H7 (cell line): ENCODE data around the gene PBX3. TPM values are rescaled to one million over a fixed set of nuclear protein-coding genes. Genes with fewer than 3 reads are reported as not detected.

Source experiments
- DNase-seq: peaks from one replicate; pipeline ENCODE4 v3.0.0; 2012
- H3K27me3 ChIP-seq: 2 replicates; pipeline ENCODE4 v1.6.0; 2011; ENCODE audit warnings: mild to moderate bottlenecking, low read length; ENCODE audit not compliant: control insufficient read depth, insufficient read depth
- H3K36me3 ChIP-seq: replicated peaks from 2 replicates; pipeline ENCODE4 v1.5.1; 2011; ENCODE audit warnings: low read length; ENCODE audit not compliant: control insufficient read depth, insufficient read depth
- H3K4me3 ChIP-seq: 2 replicates; pipeline ENCODE4 v1.5.1; 2011; ENCODE audit warnings: low read depth, mild to moderate bottlenecking, control low read depth, low read length, moderate library complexity; ENCODE audit not compliant: insufficient read depth
- total RNA-seq: library from RNA; depleted of rRNA; stranded (reverse); fragments of >200 nt; shearing (Covaris generic); gene quantifications from 2 replicates; pipeline ENCODE4 v1.2.3, GENCODE V29; 2014

The PBX3 gene
- total RNA-seq, 1 experiment from 2014 or later = 46.9 TPM

GRCh38 chr9:125968714-125969374 is 221.7 kb downstream of the PBX3 start:
- DNase-seq = no peak
- H3K36me3 ChIP-seq = peaks cover 3% of the 10 kb centered on the region
- no peaks in the 10 kb centered on the region for H3K27me3 ChIP-seq
- H3K4me3 ChIP-seq = no peak overlapping the region

GRCh38 chr9:125969462-125969861 is 222.3 kb downstream of the PBX3 start:
- Histone ChIP-seq H3K27me3 (no peaks in the 10 kb centered on the region), H3K36me3 (peaks cover 3% of the 10 kb centered on the region), H3K4me3 (no peak overlapping the region)
- no peak for DNase-seq

- Histone ChIP-seq H3K36me3 (peaks cover 3% of the 10 kb centered on the region), H3K27me3 (no peaks in the 10 kb centered on the region), H3K4me3 (no peak overlapping the region)
- no peak for DNase-seq
Observed at GRCh38 chr9:125969868-125970267, 222.7 kb downstream of the PBX3 start.

GRCh38 chr9:125970340-125970739 is 223.2 kb downstream of the PBX3 start:
- no peak overlapping the region for H3K4me3 ChIP-seq
- no peak for DNase-seq
- no peaks in the 10 kb centered on the region for H3K27me3 ChIP-seq
- H3K36me3 ChIP-seq = peaks cover 3% of the 10 kb centered on the region

- no peak for DNase-seq
- Histone ChIP-seq H3K36me3 (peaks cover 3% of the 10 kb centered on the region; the same call in 1 of the 2 replicates), H3K4me3 (no peak overlapping the region), H3K27me3 (no peaks in the 10 kb centered on the region)
Observed at GRCh38 chr9:125971050-125971449, 223.9 kb downstream of the PBX3 start.

- Histone ChIP-seq H3K27me3 (no peaks in the 10 kb centered on the region), H3K4me3 (no peak overlapping the region), H3K36me3 (no peaks in the 10 kb centered on the region)
- no peak for DNase-seq
Observed at GRCh38 chr9:125972012-125972729, 225.0 kb downstream of the PBX3 start.

GRCh38 chr9:125973547-125973946 is 226.4 kb downstream of the PBX3 start:
- DNase-seq = no peak
- H3K36me3 ChIP-seq = no peaks in the 10 kb centered on the region
- H3K4me3 ChIP-seq = no peak overlapping the region
- no peaks in the 10 kb centered on the region for H3K27me3 ChIP-seq

- Histone ChIP-seq H3K4me3 (no peak overlapping the region), H3K27me3 (no peaks in the 10 kb centered on the region), H3K36me3 (no peaks in the 10 kb centered on the region)
- no peak for DNase-seq
Observed at GRCh38 chr9:125974705-125975104, 227.5 kb downstream of the PBX3 start.

GRCh38 chr9:125977223-125977622 is 230.1 kb downstream of the PBX3 start:
- no peak for DNase-seq
- Histone ChIP-seq H3K36me3 (no peaks in the 10 kb centered on the region), H3K27me3 (no peaks in the 10 kb centered on the region), H3K4me3 (no peak overlapping the region)

- Histone ChIP-seq H3K27me3 (no peaks in the 10 kb centered on the region), H3K4me3 (no peak overlapping the region), H3K36me3 (no peaks in the 10 kb centered on the region)
- no peak for DNase-seq
Observed at GRCh38 chr9:125979383-125979782, 232.2 kb downstream of the PBX3 start.

GRCh38 chr9:125982798-125983406 is 235.7 kb downstream of the PBX3 start:
- no peak for DNase-seq
- H3K4me3 ChIP-seq = no peak overlapping the region
- no peaks in the 10 kb centered on the region for H3K27me3 ChIP-seq
- H3K36me3 ChIP-seq = no peaks in the 10 kb centered on the region

- no peak for DNase-seq
- H3K36me3 ChIP-seq = no peaks in the 10 kb centered on the region
- no peaks in the 10 kb centered on the region for H3K27me3 ChIP-seq
- H3K4me3 ChIP-seq = no peak overlapping the region
Observed at GRCh38 chr9:125983681-125984080, 236.5 kb downstream of the PBX3 start.

- Histone ChIP-seq H3K27me3 (no peaks in the 10 kb centered on the region), H3K4me3 (no peak overlapping the region), H3K36me3 (no peaks in the 10 kb centered on the region)
- no peak for DNase-seq
Observed at GRCh38 chr9:125984461-125984860, 237.3 kb downstream of the PBX3 start.

- no peak overlapping the region for H3K4me3 ChIP-seq
- no peak for DNase-seq
- H3K27me3 ChIP-seq = no peaks in the 10 kb centered on the region
- H3K36me3 ChIP-seq = no peaks in the 10 kb centered on the region
Observed at GRCh38 chr9:125985142-125985997, 238.2 kb downstream of the PBX3 start.
